OCI-LY1 (cell line): ENCODE results near the gene KIAA2012.
"Not testable (repeated sequence)": the region's sequence is repeated elsewhere in the genome, so short reads cannot be mapped to it uniquely, and the experiment has no call there.

Experiments used
- H2AFZ ChIP-seq: fragments of 200-600 bp; sonication (generic), shearing (Covaris generic); 2 replicates; pipeline ENCODE4 v1.6.0; 2014; ENCODE audit warnings: antibody characterized with exemption, mild to moderate bottlenecking, low read length
- H3F3A ChIP-seq: fragments of 200-600 bp; sonication (generic), shearing (Covaris generic); 2 replicates; pipeline ENCODE4 v1.6.0; 2014; ENCODE audit warnings: mild to moderate bottlenecking, antibody characterized with exemption, low read length, moderate library complexity; ENCODE audit not compliant: insufficient read depth
- H3K27ac ChIP-seq: fragments of 200-600 bp; sonication (generic); 2 replicates; pipeline ENCODE4 v1.5.1; 2014; ENCODE audit warnings: low read length, mixed run types, mild to moderate bottlenecking, low read depth; ENCODE audit not compliant: poor library complexity, severe bottlenecking
- H3K27me3 ChIP-seq: fragments of 200-600 bp; sonication (generic); 2 replicates; pipeline ENCODE4 v1.6.0; 2014; ENCODE audit warnings: antibody characterized with exemption, mild to moderate bottlenecking, low read length, moderate library complexity; ENCODE audit not compliant: insufficient read depth
- H3K36me3 ChIP-seq: fragments of 200-600 bp; sonication (generic); 2 replicates; pipeline ENCODE4 v1.6.1; 2014; ENCODE audit warnings: mild to moderate bottlenecking, antibody characterized with exemption, low read length, moderate library complexity, mixed read lengths; ENCODE audit not compliant: insufficient read depth
- H3K4me1 ChIP-seq: fragments of 200-600 bp; sonication (generic); 2 replicates; pipeline ENCODE4 v1.5.1; 2014; ENCODE audit warnings: mild to moderate bottlenecking, low read length, moderate library complexity; ENCODE audit not compliant: insufficient read depth, severe bottlenecking
- H3K4me2 ChIP-seq: fragments of 200-600 bp; sonication (generic), shearing (Covaris generic); 2 replicates; pipeline ENCODE4 v1.6.1; 2014; ENCODE audit warnings: low read length
- H3K4me3 ChIP-seq: fragments of 200-600 bp; sonication (generic); 2 replicates; pipeline ENCODE4 v1.5.1; 2014; ENCODE audit warnings: low read length, low read depth, mild to moderate bottlenecking, mixed read lengths; ENCODE audit not compliant: poor library complexity, severe bottlenecking
- H3K79me2 ChIP-seq: fragments of 200-600 bp; shearing (Covaris generic); 2 replicates; pipeline ENCODE4 v1.6.1; 2016; ENCODE audit warnings: mixed run types, low read length, mixed read lengths; ENCODE audit not compliant: insufficient read depth
- H3K9ac ChIP-seq: fragments of 200-600 bp; sonication (generic), shearing (Covaris generic); 2 replicates; pipeline ENCODE4 v1.6.1; 2014; ENCODE audit warnings: mild to moderate bottlenecking, low read length, mixed read lengths
- H3K9me2 ChIP-seq: fragments of 200-600 bp; sonication (generic), shearing (Covaris generic); 2 replicates; pipeline ENCODE4 v1.6.1; 2014; ENCODE audit warnings: low read depth, mild to moderate bottlenecking, low read length, mixed read lengths
- H3K9me3 ChIP-seq: fragments of 200-600 bp; shearing (Covaris generic); 2 replicates; pipeline ENCODE4 v1.6.1; 2014; ENCODE audit warnings: low read length, mixed read lengths
- H4K20me1 ChIP-seq: fragments of 200-600 bp; sonication (generic), shearing (Covaris generic); 2 replicates; pipeline ENCODE4 v1.6.0; 2016; ENCODE audit warnings: mild to moderate bottlenecking, low read length; ENCODE audit not compliant: insufficient read depth
- EZH2 ChIP-seq: fragments of 200-600 bp; sonication (generic), shearing (Covaris generic); IDR thresholded peaks from 2 replicates; pipeline ENCODE4 v1.8.0; 2017; ENCODE audit warnings: borderline replicate concordance, mixed run types, mild to moderate bottlenecking, antibody characterized with exemption, low read length, moderate library complexity, mixed read lengths
- TF ChIP-seq, protein P1 (sequence below): fragments of 200-600 bp; sonication (generic), shearing (Covaris generic); IDR thresholded peaks from 2 replicates; pipeline ENCODE4 v1.5.1; 2017; ENCODE audit warnings: mild to moderate bottlenecking, antibody characterized with exemption, low read length, moderate library complexity, mixed read lengths

KIAA2012 gene

DNA sequence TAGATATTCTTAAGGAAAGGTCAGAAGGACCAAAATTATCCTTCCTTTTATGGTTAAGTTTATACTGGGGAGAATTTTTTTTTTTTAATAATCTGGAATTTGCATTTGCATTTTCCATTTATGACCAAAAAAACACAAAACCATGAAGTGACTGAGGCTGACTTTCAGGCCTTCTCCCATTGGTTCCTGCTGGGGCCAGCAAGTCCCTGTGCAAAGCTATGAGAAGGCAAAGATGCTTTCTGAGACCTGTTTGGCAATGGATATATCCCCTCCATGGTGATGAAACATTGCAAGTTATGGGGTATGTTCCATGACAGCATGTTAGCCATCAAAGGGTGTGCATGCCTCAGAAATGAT, 60.8 kb downstream of the KIAA2012 start:
- Histone ChIP-seq H3K4me2 (no peak overlapping the region), H3K27ac (no peak overlapping the region), H3K9me3 (no peaks in the 10 kb centered on the region)

DNA sequence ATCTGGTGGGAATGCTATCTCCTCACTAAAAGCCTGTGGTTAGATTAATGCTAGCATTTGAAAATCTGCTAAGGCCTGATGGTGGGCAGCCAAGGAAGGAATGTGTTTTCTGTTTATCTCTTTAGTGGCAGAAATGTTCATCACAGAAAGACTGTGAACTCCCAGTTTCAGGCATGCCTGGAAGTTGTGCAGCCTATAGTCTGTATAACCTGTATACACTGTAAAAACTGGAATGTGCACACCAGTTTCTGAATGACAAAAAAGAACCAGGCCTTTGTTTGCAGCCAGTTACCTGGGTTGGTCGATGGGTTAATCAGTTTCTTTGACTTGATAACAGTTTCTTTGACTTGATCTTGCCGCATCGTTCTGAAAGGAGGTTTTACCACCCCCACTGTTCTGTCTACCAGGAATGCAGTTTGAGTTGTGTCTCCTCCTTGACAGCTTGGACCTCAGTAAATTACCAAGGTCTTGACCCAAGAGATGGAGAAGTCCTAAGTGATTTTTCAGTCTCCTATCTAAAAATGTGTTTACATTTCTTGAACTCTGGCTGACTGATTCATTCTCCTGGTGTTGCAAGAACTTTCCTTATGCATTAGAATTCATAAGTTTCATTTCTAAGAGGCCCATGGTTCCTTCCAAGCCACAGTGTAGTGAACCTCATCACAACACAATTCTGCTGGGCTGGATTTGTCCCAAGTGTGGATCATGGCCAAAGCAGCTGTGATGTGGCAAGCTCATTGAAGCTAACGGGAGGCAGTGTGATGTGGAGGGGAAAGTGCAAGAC, 62.2 kb downstream of the KIAA2012 start:
- Histone ChIP-seq H3K4me2 (no peak overlapping the region), H3K9me2 (no peaks in the 10 kb centered on the region), H3F3A (no peaks in the 10 kb centered on the region), H3K9me3 (no peaks in the 10 kb centered on the region), H3K4me1 (no peaks in the 10 kb centered on the region), H3K27me3 (no peaks in the 10 kb centered on the region), H3K27ac (no peak overlapping the region), H3K36me3 (no peaks in the 10 kb centered on the region), H3K9ac (no peak overlapping the region), H3K4me3 (no peak overlapping the region), H3K79me2 (no peaks in the 10 kb centered on the region), H2AFZ (no peak overlapping the region), H4K20me1 (no peaks in the 10 kb centered on the region)
- TF ChIP-seq EZH2, result no peak
- TF ChIP-seq, protein P1, sequence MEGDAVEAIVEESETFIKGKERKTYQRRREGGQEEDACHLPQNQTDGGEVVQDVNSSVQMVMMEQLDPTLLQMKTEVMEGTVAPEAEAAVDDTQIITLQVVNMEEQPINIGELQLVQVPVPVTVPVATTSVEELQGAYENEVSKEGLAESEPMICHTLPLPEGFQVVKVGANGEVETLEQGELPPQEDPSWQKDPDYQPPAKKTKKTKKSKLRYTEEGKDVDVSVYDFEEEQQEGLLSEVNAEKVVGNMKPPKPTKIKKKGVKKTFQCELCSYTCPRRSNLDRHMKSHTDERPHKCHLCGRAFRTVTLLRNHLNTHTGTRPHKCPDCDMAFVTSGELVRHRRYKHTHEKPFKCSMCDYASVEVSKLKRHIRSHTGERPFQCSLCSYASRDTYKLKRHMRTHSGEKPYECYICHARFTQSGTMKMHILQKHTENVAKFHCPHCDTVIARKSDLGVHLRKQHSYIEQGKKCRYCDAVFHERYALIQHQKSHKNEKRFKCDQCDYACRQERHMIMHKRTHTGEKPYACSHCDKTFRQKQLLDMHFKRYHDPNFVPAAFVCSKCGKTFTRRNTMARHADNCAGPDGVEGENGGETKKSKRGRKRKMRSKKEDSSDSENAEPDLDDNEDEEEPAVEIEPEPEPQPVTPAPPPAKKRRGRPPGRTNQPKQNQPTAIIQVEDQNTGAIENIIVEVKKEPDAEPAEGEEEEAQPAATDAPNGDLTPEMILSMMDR, result no peak

More for the DNA sequence above, 60.8 kb downstream of the KIAA2012 start:
- no peak overlapping the region for H3K9ac ChIP-seq
- no peak overlapping the region for H2AFZ ChIP-seq
- no peaks in the 10 kb centered on the region for H4K20me1 ChIP-seq
- no peaks in the 10 kb centered on the region for H3K36me3 ChIP-seq
- no peaks in the 10 kb centered on the region for H3F3A ChIP-seq
- H3K27me3 ChIP-seq, result no peaks in the 10 kb centered on the region
- no peak overlapping the region for H3K4me3 ChIP-seq
- H3K9me2 ChIP-seq, result no peaks in the 10 kb centered on the region
- TF ChIP-seq EZH2, result no peak
- TF ChIP-seq, protein P1, result no peak
- H3K4me1 ChIP-seq, result no peaks in the 10 kb centered on the region
- H3K79me2 ChIP-seq, result no peaks in the 10 kb centered on the region

DNA sequence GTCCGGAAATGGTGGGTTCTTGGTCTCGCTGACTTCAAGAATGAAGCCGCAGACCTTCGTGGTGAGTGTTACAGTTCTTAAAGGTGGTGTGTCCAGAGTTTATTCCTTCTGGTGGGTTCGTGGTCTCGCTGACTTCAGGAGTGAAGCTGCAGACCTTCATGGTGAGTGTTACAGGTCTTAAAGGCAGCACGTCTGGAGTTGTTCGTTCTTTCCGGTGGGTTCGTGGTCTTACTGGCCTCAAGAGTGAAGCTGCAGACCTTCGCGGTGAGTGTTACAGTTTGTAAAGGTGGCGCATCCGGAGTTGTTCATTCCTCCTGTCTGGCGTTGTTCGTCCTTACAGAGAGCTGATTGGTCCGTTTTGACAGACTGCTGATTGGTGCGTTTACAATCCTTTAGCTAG, 63.0 kb downstream of the KIAA2012 start:
- H3K27ac ChIP-seq, result not testable (repeated sequence)

DNA sequence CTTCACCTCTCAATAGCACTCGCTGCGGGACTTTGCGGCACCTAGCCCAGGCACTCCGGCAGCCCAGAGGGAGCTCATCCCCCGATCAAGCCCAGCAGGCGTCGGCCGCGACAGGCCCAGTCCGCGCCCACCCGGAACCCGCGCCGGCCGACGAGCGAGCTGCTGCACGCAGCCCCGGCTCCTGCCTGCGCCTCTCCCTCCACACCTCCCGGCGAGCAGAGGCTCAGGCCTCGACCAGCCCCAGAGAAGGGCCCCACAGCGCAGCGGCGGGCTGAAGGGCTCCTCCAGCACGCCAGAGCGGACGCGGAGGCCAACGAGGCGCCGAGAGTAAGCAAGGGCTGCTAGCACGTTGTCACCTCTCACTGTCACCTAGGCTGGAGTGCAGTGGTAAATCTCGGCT, 63.5 kb downstream of the KIAA2012 start:
- Histone ChIP-seq H3K27ac (no peak overlapping the region), H3K27me3 (0 out of 2 replicates have a peak, but pooled peaks cover 2% of the 10 kb centered on the region), H3K9ac (no peak overlapping the region), H3K36me3 (no peaks in the 10 kb centered on the region), H4K20me1 (no peaks in the 10 kb centered on the region), H3K79me2 (no peaks in the 10 kb centered on the region), H3K9me2 (no peaks in the 10 kb centered on the region), H3K4me2 (no peak overlapping the region), H2AFZ (no peak overlapping the region), H3K4me1 (no peaks in the 10 kb centered on the region), H3K9me3 (no peaks in the 10 kb centered on the region), H3F3A (no peaks in the 10 kb centered on the region), H3K4me3 (no peak overlapping the region)
- TF ChIP-seq EZH2, result no peak

More for the DNA sequence above, 63.0 kb downstream of the KIAA2012 start:
- not testable (repeated sequence) for H3K9me2 ChIP-seq, H3K9me3 ChIP-seq, H3K9ac ChIP-seq, H2AFZ ChIP-seq, H3K4me3 ChIP-seq, H3K4me1 ChIP-seq, H4K20me1 ChIP-seq, H3K79me2 ChIP-seq, H3F3A ChIP-seq, H3K4me2 ChIP-seq, H3K27me3 ChIP-seq, H3K36me3 ChIP-seq
